ENCODE measurements around the gene SOX6. TPM values are rescaled to one million over a fixed set of nuclear protein-coding genes. Genes with fewer than 3 reads are reported as not detected.

Gene SOX6
- polyA plus RNA-seq, 3 donors, result not detected

GRCh38 chr11:16111690-16112089, 244.7 kb downstream of the SOX6 start:
- Histone ChIP-seq H3K4me3 (replicated peaks in 1 of 3; ENCODE audit: low read depth in 2 of 3, low read length in 3 of 3) (no peak overlapping the region), H2AFZ (ENCODE audit: insufficient read depth, low read depth, low read length, poor library complexity, severe bottlenecking) (no peak overlapping the region), H3K79me2 (ENCODE audit: insufficient read depth, low read length) (no peaks in the 10 kb centered on the region), H4K20me1 (ENCODE audit: insufficient read depth, low read length) (no peaks in the 10 kb centered on the region), H3K27me3 (ENCODE audit: control insufficient read depth in 2 of 2, insufficient read depth in 2 of 2, low read length in 2 of 2) (no peaks in the 10 kb centered on the region), H3K9ac (ENCODE audit: insufficient read depth, low read length, poor library complexity, severe bottlenecking) (no peak overlapping the region), H3K4me2 (replicated peaks; ENCODE audit: extremely low read depth, low read length, poor library complexity, severe bottlenecking) (no peak overlapping the region), H3K9me3 (replicated peaks in 1 of 2; ENCODE audit: control insufficient read depth in 1 of 2, insufficient read depth in 1 of 2, low read length in 2 of 2) (no peaks in the 10 kb centered on the region), H3K4me1 (ENCODE audit: control insufficient read depth in 1 of 2, insufficient read depth in 2 of 2, low read length in 2 of 2) (no peaks in the 10 kb centered on the region), H3K36me3 (replicated peaks in 1 of 2; ENCODE audit: control insufficient read depth in 1 of 2, insufficient read depth in 2 of 2, low read length in 2 of 2) (no peaks in the 10 kb centered on the region), H3K27ac (ENCODE audit: low read depth in 1 of 2, low read length in 2 of 2) (no peak overlapping the region)
- TF ChIP-seq CTCF (IDR thresholded peaks at IDR 0.05), result no peak
- H3K27me3 Mint-ChIP-seq (ENCODE audit: low read depth in 3 of 3), result peaks cover 0 to 1% (median 0%) of the 10 kb centered on the region in 3 donors
- 100% methylated on average over 2 of the region's 2 CpGs for WGBS (ENCODE audit: insufficient coverage)
- H3K4me1 Mint-ChIP-seq, result no peaks in the 10 kb centered on the region
- DNase-seq, result no peak
- no peak overlapping the region for H3K4me3 Mint-ChIP-seq
- intact Hi-C loops (cut with micrococcal nuclease), result no loop called here
- H3K36me3 Mint-ChIP-seq, result no peaks in the 10 kb centered on the region
- H3K9me3 Mint-ChIP-seq, result peaks cover 0 to 3% (median 0%) of the 10 kb centered on the region in 7 donors
- H3K27ac Mint-ChIP-seq, result no peak overlapping the region

GRCh38 chr11:16110886-16111285, 245.5 kb downstream of the SOX6 start:
- H3K36me3 ChIP-seq (replicated peaks in 1 of 2; ENCODE audit: control insufficient read depth in 1 of 2, insufficient read depth in 2 of 2, low read length in 2 of 2), result no peaks in the 10 kb centered on the region
- H3K9me3 Mint-ChIP-seq, result peaks cover 0 to 3% (median 0%) of the 10 kb centered on the region in 7 donors
- H3K27ac Mint-ChIP-seq, result no peak overlapping the region
- no peak for TF ChIP-seq CTCF (IDR thresholded peaks at IDR 0.05)
- no peaks in the 10 kb centered on the region for H3K4me1 ChIP-seq (ENCODE audit: control insufficient read depth in 1 of 2, insufficient read depth in 2 of 2, low read length in 2 of 2)
- H3K4me3 ChIP-seq (replicated peaks in 1 of 3; ENCODE audit: low read depth in 2 of 3, low read length in 3 of 3), result no peak overlapping the region
- H3K27ac ChIP-seq (ENCODE audit: low read depth in 1 of 2, low read length in 2 of 2), result no peak overlapping the region
- H3K4me1 Mint-ChIP-seq, result no peaks in the 10 kb centered on the region
- no peak overlapping the region for H3K9ac ChIP-seq (ENCODE audit: insufficient read depth, low read length, poor library complexity, severe bottlenecking)
- H3K27me3 Mint-ChIP-seq (ENCODE audit: low read depth in 3 of 3), result peaks cover 0 to 1% (median 0%) of the 10 kb centered on the region in 3 donors
- H3K4me2 ChIP-seq (replicated peaks; ENCODE audit: extremely low read depth, low read length, poor library complexity, severe bottlenecking), result no peak overlapping the region
- no peak for DNase-seq
- no peak overlapping the region for H3K4me3 Mint-ChIP-seq
- H2AFZ ChIP-seq (ENCODE audit: insufficient read depth, low read depth, low read length, poor library complexity, severe bottlenecking), result no peak overlapping the region
- H3K36me3 Mint-ChIP-seq, result no peaks in the 10 kb centered on the region
- H3K9me3 ChIP-seq (replicated peaks in 1 of 2; ENCODE audit: control insufficient read depth in 1 of 2, insufficient read depth in 1 of 2, low read length in 2 of 2), result no peaks in the 10 kb centered on the region
- no peaks in the 10 kb centered on the region for H4K20me1 ChIP-seq (ENCODE audit: insufficient read depth, low read length)
- intact Hi-C loops (cut with micrococcal nuclease), result no loop called here
- no peaks in the 10 kb centered on the region for H3K79me2 ChIP-seq (ENCODE audit: insufficient read depth, low read length)
- WGBS (ENCODE audit: insufficient coverage), result no CpG with 5 or more reads among the region's 2 CpGs
- H3K27me3 ChIP-seq (ENCODE audit: control insufficient read depth in 2 of 2, insufficient read depth in 2 of 2, low read length in 2 of 2), result no peaks in the 10 kb centered on the region
